A549 (cell line): ENCODE data around the gene RBKS.

Source experiments
- CEBPB ChIP-seq, 2 experiments: fragments of >200 bp in 1 of 2; sonication (Bioruptor Twin) in 1 of 2; formaldehyde crosslinking in 1 of 2; IDR thresholded peaks; 2 replicates each; pipeline ENCODE4 v1.6.1; 2012 to 2016
- CTCF ChIP-seq: fragments of >200 bp; sonication (Bioruptor Twin); formaldehyde crosslinking; IDR thresholded peaks from 3 replicates; pipeline ENCODE4 v1.5.1; 2016
- EHMT2 ChIP-seq: fragments of 200-600 bp; sonication (generic); IDR thresholded peaks from 2 replicates; pipeline ENCODE4 v1.6.1; 2016; ENCODE audit warnings: antibody characterized with exemption, low read depth, mild to moderate bottlenecking, moderate library complexity
- EP300 ChIP-seq, 2 experiments: fragments of >200 bp; sonication (Bioruptor Twin); formaldehyde crosslinking; IDR thresholded peaks; 2 replicates in 1 of 2; 3 replicates in 1 of 2; pipeline ENCODE4 v1.6.1; 2016 to 2017
- JUN ChIP-seq, 2 experiments: fragments of >200 bp; sonication (Bioruptor Twin); formaldehyde crosslinking; IDR thresholded peaks; 2 replicates in 1 of 2; 3 replicates in 1 of 2; pipeline ENCODE4 v1.6.1; 2016 to 2017
- JUNB ChIP-seq: fragments of >200 bp; sonication (Bioruptor Twin); formaldehyde crosslinking; IDR thresholded peaks from 2 replicates; pipeline ENCODE4 v1.6.1; 2016
- MYC ChIP-seq: IDR thresholded peaks from 2 replicates; pipeline ENCODE4 v1.6.1; 2012; ENCODE audit warnings: mild to moderate bottlenecking, inconsistent platforms, low read length, improper control_type of control experiment, borderline replicate concordance
- POLR2A ChIP-seq: IDR thresholded peaks from 2 replicates; pipeline ENCODE4 v1.6.1; 2012; ENCODE audit warnings: mild to moderate bottlenecking, low read length
- RFX5 ChIP-seq: fragments of 450-650 bp; IDR thresholded peaks from 2 replicates; pipeline ENCODE4 v1.7.1; 2014; ENCODE audit warnings: antibody characterized with exemption, mild to moderate bottlenecking, moderate library complexity

GRCh38 chr2:27887111-27887510, 3.1 kb downstream of the RBKS start:
- no peak for TF ChIP-seq CTCF
- no peak for TF ChIP-seq CEBPB (IDR thresholded peaks at IDR 0.05)
- TF ChIP-seq EP300 (IDR thresholded peaks at IDR 0.05): no peak
- no peak for TF ChIP-seq MYC
- TF ChIP-seq EHMT2: no peak
- TF ChIP-seq POLR2A: no peak
- no peak for TF ChIP-seq RFX5
- TF ChIP-seq JUNB: no peak
- TF ChIP-seq JUN (IDR thresholded peaks at IDR 0.05): no peak
